DND-41 (cell line): Measurements from ENCODE around the gene PEMT.

ENCODE experiments used
- EZH2 ChIP-seq: IDR thresholded peaks from 3 replicates; pipeline ENCODE4 v1.6.1; 2012; ENCODE audit warnings: borderline replicate concordance, low read depth, mild to moderate bottlenecking, moderate library complexity, low read length, inconsistent platforms; ENCODE audit not compliant: severe bottlenecking
- TF ChIP-seq, protein P1 (sequence below): IDR thresholded peaks from 2 replicates; pipeline ENCODE4 v1.5.1; 2012; ENCODE audit warnings: borderline replicate concordance, low read length, moderate library complexity, mild to moderate bottlenecking; ENCODE audit not compliant: poor library complexity, severe bottlenecking; ENCODE audit errors: extremely low read depth

DNA sequence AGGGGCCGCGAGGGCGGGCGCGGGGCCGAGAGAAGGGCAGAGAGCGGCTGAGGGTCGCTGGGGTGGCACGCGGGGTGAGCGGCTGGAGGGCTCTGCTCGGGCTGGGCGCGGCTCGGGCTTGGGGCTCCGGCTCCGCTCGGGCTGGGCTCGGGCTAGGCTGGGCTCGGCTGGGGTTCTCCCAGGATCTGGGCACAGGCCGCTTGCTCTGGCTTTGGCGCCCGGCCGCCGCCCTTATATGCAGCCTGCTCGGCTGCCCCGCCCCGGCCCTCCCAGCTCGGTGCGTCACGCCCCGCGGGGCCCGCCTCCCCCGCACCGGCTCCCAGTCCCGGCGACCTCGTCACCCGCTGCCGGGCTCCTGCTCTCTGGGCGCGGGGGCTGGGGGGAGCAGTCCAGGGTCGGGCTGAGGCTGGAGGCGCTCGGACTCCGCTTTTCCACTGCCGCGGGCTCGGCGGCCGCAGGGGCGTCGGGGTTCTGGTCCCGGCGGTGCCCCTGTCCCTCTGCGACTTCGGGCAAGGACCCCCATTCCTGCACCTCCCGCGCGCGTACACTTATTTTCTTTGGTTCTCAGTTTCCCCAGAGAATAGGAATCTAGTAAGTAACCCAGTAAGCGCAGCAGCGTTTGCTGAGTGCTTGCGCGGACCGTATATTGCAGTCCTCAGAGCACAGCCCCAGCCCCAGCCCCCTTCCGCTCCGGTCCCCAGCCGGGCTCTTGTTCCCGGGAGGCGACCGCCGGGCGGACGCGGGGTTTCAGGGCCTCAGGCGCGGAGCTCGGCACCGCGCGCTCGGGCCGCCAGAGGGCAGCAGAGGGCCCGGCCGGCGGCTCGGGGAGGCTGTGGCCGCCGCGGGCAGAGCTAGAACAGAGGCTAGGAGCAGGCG, 95.1 kb downstream of the PEMT start, which contains the start of gene RASD1:
- TF ChIP-seq EZH2: no peak
- TF ChIP-seq, protein P1, sequence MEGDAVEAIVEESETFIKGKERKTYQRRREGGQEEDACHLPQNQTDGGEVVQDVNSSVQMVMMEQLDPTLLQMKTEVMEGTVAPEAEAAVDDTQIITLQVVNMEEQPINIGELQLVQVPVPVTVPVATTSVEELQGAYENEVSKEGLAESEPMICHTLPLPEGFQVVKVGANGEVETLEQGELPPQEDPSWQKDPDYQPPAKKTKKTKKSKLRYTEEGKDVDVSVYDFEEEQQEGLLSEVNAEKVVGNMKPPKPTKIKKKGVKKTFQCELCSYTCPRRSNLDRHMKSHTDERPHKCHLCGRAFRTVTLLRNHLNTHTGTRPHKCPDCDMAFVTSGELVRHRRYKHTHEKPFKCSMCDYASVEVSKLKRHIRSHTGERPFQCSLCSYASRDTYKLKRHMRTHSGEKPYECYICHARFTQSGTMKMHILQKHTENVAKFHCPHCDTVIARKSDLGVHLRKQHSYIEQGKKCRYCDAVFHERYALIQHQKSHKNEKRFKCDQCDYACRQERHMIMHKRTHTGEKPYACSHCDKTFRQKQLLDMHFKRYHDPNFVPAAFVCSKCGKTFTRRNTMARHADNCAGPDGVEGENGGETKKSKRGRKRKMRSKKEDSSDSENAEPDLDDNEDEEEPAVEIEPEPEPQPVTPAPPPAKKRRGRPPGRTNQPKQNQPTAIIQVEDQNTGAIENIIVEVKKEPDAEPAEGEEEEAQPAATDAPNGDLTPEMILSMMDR: peak; percentile 59
